ENCODE data around the gene IRX2.

Gene IRX2

DNA sequence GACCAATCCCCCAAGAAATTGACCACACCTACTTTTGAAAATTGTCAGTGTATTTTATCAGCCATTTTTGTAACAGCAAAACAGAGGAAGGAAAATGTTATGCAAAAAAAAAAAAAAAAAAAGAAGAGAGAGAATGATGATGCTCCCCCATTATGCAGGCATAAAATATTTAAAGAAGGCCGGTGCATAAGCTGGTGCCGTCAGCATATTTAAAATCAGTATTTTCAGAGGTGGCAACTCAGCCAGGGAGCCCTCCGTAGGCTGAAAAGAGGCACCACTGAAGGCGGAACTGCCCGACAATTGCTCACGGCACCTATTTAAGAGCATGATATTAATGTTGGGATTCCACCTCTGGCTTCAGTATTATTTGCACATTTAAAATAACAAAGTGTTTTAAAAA lies 33.4 kb downstream of the IRX2 start:
- DNase-seq (ENCODE audit: low read depth in 2 of 2) = no peak

DNA sequence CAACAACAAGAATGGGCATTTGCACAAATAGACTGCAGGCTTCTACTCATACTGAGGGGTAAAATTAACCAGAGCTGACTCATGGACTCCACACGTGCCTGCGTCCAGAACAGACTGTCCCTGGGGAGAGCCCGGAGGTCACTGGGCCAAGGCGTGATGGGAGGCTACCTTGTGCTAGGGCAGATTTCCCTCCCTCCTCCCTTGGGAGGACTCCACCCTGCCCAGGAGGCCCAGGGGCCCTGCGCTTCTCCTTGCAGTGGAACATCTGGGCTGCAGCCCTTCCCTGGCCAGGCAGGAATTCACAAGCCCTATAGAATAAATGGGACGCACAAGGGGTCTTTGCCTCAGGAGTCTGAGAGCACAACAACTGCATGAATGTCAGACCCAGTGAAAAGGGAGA lies 35.6 kb downstream of the IRX2 start:
- DNase-seq (ENCODE audit: low read depth in 2 of 2) = no peak

DNA sequence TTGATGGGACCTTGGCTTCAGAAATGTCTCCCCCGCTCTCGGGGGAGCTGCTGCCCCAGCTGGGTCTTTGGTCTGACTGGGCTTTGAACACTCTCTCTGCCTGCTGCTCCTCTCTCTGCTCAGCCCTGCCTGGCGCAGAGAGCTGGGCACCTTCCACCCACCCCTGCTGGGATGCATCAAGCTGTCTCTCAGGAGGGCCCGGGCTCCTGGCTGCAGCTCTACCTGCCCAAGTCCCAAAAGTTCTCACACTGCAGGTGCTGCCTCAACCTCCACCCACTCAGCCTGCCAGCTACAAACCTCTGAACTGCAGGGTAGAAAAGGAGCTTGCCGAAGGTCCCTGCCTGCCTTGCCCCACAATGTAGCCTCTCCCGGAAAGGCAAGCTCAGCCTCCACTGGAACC lies 36.7 kb downstream of the IRX2 start:
- no peak for DNase-seq (ENCODE audit: low read depth in 2 of 2)

DNA sequence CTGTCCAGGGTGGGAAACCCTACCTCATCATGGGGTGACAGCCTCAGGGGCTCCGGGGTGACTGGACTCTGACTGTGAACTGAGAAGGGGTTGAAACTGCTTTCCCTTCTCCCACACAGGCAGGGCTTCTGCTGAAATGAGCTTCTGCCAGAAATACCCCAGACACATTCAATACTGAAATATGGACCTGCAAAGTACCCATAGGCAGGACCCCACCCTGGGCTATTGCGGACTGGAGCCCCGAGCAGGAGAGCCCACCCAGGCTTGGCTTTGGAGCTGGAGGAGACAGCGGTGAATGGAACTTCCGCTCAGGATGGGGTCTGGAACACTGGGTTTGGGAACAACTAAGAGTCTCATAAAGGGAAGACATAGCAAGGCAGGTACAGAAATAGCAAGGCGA lies 37.5 kb downstream of the IRX2 start:
- DNase-seq (ENCODE audit: low read depth in 2 of 2) = no peak

DNA sequence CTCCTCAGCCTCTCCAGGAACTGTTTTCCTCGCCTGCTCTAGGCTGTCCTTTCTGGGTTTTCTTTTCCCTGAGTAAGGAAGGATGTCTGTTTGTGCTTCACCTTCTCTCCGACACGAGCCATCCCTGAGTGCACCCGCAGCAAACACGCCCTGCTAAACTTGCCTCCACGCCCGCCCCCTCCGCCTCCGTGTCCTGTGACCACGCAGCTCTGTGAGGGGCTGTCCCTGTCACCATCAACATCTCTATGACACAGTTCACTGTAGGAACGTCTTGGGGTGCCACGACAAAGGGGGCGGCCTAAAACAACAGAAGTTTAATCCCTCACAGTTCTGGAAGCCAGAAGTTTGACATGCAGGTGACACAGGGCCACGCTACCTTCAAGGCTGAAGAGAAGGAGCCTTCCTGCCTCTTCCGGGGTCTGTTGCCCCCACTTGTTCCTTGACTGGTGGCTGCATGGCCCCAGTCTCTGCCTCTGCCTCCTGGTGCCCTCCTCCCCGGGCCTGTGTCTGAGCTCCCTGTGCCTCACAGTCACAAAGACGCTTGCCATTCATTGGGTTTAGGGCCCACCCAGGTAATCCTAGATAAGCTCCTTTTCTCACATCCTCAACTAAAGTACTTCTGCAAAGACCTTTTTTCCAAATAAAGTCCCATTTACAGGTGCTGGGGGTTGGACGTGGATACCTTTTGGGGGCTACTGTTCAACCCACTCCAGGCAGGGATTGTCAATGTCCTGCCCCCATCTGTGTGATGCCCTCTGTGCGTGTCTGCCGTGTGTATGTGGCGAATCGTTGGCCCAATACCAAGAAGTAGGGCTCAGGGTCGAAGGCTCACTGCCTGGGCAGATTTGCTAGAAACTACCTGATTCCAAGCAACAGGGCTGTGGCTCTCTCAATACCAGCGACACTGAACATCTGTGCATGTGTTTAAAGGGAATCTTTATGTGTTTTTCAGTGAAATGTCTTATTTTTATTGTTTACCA lies 39.7 kb downstream of the IRX2 start:
- DNase-seq (ENCODE audit: low read depth in 2 of 2) = no peak

DNA sequence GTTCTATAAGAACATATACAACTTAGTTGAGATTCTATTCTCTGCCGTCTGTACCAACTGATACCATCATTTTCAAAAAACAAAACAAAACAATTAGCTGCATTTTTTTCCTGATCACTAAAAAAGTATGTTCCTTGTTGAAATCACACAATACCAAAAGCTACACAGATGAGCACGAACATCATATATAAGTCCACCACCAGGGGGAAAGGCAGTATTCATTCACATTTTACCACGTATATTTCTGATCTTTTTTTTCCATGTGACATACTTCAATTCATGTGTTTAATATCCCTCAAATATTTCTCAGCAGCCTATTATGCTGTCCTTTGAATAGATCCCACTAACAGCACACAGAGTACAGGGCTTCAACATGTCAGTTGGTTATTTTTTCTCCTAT lies 40.6 kb downstream of the IRX2 start:
- DNase-seq (ENCODE audit: low read depth in 2 of 2) = no peak

DNA sequence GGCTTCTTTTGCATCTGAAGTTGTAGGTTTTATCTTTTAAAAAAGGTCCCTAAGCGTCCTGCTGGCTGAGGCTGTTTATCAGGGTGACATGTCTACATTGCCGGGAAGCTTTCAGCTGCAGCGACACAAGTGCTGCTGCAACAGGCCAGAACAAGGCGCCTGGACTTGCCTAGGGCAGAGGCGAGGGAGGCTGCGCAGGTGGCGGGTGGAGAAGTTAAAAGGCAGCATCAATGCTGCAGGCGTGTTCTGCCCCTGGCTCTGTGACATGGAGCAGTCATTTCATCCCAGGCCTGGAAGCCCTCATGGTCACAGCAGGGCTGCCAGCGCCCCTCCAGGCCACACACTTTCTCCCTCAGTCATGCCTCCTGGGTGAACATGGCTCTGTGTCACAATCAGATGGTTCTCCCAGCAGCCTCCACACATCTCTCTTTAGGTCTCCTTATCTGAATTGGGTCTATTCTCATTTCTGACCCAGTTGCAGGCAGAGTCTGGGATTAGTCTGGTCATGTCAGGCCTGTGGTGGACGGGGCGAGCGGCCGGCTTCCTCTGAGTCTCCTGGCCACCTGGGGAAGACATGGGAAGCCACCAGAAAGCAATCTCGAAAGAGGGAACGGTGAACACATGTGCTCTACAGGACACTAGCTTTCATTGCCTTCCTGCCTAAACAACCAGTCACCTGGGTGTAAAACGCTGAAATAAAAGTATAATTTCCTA lies 41.3 kb downstream of the IRX2 start:
- DNase-seq (ENCODE audit: low read depth in 2 of 2) = no peak

DNA sequence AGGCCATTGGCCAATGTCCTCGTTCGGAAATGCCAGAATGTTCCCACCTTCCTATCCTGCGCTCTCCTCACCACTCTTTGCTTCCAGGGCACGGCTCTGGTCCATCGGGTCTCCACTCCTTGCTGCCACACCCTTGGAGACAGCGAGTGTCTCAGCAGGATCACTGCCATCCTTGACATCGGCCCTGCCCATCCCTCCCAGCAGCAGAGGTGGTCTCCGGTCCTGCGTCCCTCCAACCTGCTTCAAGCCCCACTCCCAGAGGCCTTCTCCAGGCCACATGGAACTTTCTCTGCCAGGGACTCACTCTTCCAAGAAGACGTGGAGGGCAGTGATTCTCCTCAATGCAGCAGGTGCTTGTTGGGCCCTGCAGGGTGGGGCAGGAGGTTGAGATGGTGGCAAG lies 42.7 kb downstream of the IRX2 start:
- no peak for DNase-seq (ENCODE audit: low read depth in 2 of 2)

DNA sequence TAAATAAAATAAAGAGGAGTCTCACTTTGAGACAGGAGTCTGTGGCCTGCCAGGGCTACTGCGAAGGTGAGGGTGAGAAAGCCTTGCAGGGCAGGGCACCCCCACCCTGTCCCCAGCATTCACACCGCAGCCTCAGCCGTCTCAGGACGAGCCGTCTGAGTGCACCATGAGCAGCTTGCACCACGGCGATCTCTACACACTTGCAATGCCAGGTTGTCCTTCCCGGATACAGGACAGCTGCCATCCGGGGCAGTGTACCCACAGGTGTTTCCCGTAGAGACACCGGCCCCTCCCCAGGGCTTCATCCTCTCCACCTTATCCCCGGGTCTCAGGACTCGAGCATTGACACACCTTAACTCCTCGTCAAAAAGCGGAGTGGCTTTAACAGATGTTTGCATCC lies 43.3 kb downstream of the IRX2 start:
- no peak for DNase-seq (ENCODE audit: low read depth in 2 of 2)

DNA sequence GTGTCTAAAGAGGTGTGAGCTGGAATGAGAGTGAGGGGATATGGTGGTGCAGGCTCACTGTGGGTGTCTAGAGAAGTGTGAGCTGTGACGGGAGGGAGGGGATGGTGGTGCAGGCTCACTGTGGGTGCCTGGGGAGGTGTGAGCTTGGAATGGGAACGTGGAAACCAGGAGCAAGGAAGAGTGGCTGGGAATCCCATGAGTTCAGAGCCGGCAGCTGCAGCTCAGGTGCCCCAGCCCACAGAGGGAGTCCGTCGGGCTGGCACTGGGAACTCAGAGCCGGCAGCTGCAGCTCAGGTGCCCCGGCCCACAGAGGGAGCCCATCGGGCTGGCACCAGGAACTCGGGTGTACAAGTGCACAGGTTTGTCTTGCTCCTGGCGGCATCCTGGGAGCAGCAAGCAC lies 45.6 kb downstream of the IRX2 start:
- DNase-seq (ENCODE audit: low read depth in 2 of 2) = no peak

DNA sequence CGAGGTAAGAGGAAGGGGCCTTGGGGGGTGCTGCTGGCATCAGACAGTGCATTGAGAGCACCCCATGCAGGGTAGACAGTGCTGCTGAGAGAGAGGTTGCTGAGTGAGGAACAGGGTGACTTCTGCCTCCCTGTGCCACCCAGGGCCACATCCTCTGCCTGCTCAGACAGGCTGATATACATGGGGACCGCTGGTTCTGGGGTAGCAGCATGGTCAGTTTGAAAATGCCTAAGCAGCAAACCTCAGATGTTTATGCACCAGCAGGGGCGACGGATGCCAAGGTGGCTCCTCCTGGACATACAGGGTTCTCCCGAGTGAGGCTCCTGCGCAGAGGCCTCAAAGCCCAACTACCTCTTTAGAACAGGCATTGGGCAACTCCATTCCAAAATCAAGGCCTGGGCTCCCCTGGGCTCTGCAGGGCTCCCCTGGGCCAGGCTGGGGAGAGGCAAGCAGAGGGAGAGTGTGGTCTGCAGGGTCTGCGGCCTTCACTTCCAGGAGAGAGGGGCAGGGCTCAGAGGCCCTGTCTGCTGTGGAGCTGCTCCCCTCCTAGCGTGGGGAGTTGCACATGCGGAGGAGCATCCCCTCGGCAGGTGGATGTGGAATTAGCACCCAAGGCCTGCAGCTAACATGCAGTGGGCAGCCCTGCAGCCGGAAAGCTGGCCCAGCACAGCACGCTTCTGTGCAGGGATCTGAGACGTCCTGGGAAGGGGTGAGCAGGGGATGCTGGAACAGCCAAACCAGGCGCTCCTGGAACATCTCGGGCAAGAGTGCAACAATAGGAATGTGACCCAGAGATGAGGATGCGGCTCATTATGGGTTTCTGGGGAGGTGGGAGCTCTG lies 46.5 kb downstream of the IRX2 start:
- DNase-seq (ENCODE audit: low read depth in 2 of 2) = no peak

DNA sequence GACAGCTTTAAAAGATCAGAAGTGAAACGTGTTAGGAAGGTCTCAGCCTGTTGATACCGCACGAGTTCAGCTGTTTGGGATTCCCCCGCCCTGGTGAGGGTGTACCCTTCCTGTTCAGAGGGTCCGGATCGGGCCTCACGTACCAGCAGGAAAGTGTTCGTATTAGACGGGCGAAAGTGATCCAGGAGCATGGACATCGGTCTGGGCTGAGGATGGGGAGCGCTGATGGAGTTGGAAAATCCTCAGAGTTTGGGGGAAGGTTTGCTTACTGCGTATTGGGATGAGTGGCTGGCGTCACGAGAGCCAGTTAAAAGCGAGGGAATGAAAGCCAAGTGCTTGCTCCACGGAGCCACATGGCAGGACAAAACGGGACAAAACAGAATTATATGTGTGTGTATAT lies 47.4 kb downstream of the IRX2 start:
- DNase-seq (ENCODE audit: low read depth in 2 of 2) = no peak

DNA sequence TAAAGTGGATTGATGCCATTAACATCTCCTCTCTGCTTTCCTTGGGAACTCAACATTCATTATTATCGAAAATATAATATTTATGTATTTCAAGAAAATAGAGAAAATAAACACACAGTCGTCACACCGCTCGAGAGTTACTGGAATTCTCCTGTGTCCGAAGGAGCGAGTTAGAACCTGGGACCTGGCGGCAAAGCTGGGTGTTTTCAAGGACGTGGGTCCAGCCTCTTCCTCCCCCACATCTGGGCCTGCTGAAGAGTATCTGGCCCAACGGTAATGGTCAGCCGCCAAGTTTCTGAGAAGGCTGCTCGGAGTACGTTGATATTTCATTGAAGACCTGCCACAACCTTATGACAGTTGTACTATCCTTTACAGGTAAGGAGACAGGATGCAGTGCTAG lies 47.9 kb downstream of the IRX2 start:
- DNase-seq (ENCODE audit: low read depth in 2 of 2) = no peak

DNA sequence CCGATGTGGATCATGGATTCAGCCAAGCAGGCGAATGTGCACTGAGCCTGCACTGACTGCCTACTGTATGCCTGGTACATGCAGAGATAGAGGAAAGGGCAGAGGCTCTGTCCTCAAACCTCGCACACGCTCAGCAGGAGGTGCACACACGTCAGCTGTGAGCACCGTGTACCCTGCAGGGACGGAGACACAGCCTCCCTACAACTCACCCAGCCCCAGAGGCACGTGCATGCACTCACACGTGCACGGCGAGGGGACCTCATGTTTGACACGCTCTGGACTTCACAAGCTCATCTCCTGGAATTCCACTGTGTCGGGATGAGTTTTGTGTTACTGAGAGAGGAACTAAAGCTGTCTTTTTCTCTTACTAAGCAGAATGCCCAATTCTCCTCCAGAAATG lies 48.4 kb downstream of the IRX2 start:
- DNase-seq (ENCODE audit: low read depth in 2 of 2) = no peak

DNA sequence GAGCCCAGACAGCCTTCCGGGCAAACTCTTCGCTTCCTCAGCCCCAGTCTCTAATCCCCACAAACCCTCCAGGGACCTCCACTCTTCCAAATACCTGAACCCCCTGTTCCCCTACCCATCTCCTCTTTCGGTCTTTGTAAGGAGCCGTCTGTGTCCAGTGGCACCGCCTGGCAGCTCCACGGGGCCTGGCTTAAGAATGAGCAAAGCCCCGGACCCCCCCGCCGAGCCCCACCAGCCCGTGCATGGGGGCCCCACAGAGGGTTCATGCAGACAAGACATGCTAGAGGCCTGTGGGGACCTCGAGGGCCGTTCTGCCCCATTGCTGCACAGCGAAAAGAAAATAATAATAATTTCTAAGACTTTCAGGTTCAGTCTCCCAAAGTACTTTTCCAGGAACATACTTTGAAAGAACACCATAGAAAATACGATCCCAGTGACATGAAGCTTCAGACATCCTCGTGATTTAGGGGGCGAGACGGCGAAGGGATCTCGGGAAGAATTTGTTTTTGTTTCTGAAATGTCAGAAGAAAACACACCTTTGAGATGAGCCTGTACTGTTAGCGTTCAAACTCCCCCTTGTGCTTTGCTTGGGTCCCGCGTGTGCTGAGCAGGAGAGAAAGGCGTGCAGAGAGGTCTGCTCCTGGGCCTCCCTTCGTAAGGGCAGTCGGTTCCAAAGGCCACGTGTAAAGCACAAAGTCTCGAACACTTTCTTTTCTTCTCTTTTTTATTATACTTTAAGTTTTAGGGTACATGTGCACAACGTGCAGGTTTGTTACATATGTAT lies 49.2 kb downstream of the IRX2 start:
- no peak for DNase-seq (ENCODE audit: low read depth in 2 of 2)

DNA sequence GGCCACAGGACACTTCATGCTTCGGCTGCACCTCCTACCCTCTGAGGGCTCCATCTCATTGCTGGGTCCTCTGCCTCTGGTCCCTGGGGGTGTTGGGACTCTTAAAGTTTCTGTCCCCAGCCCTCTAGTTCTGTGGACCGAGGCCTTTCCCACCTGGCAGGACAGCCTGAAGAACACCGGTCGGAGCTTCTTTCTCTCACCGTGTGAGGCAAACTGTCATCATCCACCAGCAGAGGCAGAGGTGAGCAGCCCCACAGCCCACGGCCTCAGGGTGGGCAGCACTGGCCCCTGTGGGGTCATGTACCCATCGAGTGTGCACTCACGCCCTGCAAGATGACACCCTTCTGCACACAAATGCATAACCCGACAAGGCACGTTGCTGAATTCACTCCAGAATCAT lies 49.9 kb downstream of the IRX2 start:
- no peak for DNase-seq (ENCODE audit: low read depth in 2 of 2)

DNA sequence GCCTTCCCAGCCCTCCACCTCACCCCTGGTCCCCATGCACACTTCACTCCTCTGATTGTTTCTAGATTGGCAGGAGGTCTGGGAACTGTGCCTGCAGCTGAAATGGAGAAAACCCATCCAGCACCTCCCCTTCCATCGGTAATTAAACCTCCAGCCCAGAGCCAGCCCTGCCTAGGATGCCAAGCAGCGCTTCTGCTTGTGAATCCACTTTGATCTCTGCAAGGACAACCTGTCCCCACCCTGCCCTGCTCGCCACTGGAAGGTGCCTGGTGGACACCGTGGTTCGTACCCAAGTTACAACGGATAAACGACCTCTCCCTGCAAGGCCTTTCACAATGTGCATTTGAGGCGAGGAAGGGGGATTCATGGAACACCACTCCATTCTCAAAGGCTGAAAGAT lies 50.6 kb downstream of the IRX2 start:
- no peak for DNase-seq (ENCODE audit: low read depth in 2 of 2)

DNA sequence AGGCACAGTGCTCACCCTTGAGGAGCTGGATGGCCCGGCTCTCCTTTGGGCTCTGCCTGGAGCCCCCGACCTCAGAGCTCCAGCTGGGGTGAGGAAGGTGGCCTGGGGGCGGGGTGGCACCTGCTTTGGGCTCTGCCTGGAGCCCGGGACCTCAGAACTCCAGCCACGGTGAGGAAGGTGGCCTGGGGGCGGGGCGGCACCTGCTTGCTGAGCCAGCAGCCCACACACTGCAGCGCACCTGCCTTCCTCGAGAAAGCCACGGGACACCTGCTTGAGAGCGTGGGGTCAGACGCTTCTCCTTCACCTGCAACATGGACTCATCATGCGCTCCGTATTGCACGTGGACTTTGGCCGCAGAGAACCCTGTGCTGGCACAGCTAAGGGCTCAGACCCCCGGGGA lies 51.8 kb downstream of the IRX2 start:
- no peak for DNase-seq (ENCODE audit: low read depth in 2 of 2)

DNA sequence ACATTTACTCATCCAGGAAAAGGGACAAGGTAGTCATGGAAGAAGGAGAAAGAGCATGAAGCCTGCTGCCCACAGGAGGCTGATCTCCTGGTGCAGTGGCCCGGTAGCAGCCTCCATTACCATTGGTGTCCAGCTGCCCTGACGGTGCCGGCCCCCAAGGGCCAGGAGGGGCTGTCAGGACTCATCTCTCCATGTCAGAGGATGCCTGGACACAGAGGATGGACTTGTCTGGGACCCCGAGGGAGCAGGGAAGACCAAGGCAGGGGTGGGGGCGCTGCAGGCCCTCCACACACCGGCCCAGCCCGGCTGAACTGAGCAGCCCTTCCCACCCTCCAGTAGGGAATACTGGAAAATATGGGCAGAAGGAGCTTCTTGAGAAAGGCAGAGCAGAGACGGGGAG lies 52.2 kb downstream of the IRX2 start:
- no peak for DNase-seq (ENCODE audit: low read depth in 2 of 2)

DNA sequence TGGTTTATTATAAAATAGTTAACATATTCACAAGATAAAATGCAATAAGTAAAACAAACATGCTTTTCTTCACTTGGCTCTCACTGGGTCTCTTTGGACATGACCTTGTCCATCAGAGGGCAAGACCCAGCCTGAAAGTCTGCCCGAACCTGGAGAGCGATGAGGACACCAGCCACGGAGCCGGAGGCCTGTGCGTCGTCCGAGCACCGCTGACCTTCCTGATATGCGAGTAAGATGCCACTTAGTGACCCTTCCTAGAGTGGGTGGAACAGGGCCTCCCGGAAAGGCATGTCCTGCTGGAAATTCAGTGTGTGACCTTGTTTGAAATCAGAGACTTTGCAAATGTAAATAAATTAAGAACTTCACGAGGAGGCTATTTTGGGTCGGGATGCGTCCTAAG lies 52.9 kb downstream of the IRX2 start:
- no peak for DNase-seq (ENCODE audit: low read depth in 2 of 2)

DNA sequence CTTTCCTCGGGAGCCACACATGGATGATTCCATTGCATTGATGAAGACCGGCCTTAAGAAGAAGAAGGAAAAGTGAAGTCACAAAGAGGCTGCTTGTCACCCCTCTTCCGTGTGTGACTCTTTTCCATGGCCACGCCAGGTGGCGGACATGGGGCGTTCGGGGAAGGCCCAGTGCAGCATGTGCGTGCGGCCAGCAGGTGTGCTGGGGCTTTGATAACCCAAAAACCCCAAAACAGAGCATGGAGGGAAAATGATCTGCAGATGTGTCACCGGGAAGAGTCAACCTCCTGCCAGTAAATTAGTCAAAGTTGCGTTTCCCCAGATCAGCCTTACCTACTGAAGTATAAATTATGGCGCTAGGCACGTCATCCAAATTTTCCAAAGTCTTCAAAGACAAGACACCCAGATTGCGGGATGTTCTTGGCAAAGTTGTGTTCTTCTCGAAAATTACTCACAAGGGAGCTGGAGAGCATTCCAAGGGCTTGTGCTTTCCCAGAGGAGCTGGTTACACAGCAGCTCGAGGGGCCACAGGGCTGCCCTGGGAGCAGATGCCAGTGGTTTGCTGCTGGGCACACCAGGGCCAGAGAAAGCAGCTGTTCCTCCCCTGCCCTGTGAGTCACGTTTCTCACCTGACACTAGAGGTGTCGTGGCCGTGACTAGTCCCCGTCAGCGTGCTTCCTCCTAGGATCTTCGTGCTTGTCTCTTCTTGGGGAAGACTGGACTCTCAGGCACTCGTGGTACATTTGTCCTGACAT lies 53.9 kb downstream of the IRX2 start:
- DNase-seq (ENCODE audit: low read depth in 2 of 2) = no peak
